K562 (cell line): Measurements from ENCODE around the gene DIP2A.

ENCODE experiments used
- BHLHE40 ChIP-seq: IDR thresholded peaks from 2 replicates; pipeline ENCODE4 v1.6.1; 2011; ENCODE audit warnings: low read length, improper control_type of control experiment
- CTCF ChIP-seq, 3 experiments: IDR thresholded peaks in 2 of 3; conservative IDR thresholded peaks in 1 of 3; 2 replicates each; pipeline ENCODE4 v1.5.1; 2011 to 2012; ENCODE audit warnings: low read length in 3 of 3, mild to moderate bottlenecking in 3 of 3, control low read depth in 2 of 3, improper control_type of control experiment in 1 of 3, inconsistent platforms in 1 of 3, low read depth in 1 of 3, mixed read lengths in 1 of 3, moderate library complexity in 1 of 3; ENCODE audit not compliant: insufficient read depth in 2 of 3
- PKNOX1 ChIP-seq: fragments of 450-650 bp; IDR thresholded peaks from 2 replicates; pipeline ENCODE4 v1.6.1; 2016
- POLR2AphosphoS5 ChIP-seq: IDR thresholded peaks from 2 replicates; pipeline ENCODE4 v1.6.1; 2011; ENCODE audit warnings: mild to moderate bottlenecking, low read depth, low read length, moderate library complexity; ENCODE audit not compliant: control insufficient read depth, insufficient read depth
- REST ChIP-seq, 2 experiments: fragments of 450-650 bp; formaldehyde crosslinking in 1 of 2; IDR thresholded peaks; 2 replicates each; pipeline versions ENCODE4 v1.4.0 to v1.6.1; 2014 to 2020; ENCODE audit warnings: mild to moderate bottlenecking in 2 of 2, borderline replicate concordance in 1 of 2, low read depth in 1 of 2
- SIN3A ChIP-seq, 2 experiments: fragments of 150-350 bp in 1 of 2; IDR thresholded peaks; 2 replicates each; pipeline ENCODE4 v1.6.1; 2011 to 2016; ENCODE audit warnings: borderline replicate concordance in 2 of 2, low read depth in 2 of 2, low read length in 2 of 2, mild to moderate bottlenecking in 2 of 2, moderate library complexity in 2 of 2; ENCODE audit not compliant: control insufficient read depth in 1 of 2
- SIRT6 ChIP-seq: IDR thresholded peaks from one replicate; pipeline ENCODE4 v1.6.1; 2012; ENCODE audit warnings: low read depth, mild to moderate bottlenecking, control low read depth, inconsistent platforms, low read length, moderate library complexity
- SMARCB1 ChIP-seq: IDR thresholded peaks from 2 replicates; pipeline ENCODE4 v1.6.1; 2011; ENCODE audit warnings: improper control_type of control experiment, low read depth; ENCODE audit not compliant: insufficient read length
- ZBTB1 ChIP-seq: sonication (generic); formaldehyde crosslinking; IDR thresholded peaks from 2 replicates; pipeline ENCODE4 v1.8.1; 2023; ENCODE audit warnings: missing genetic modification reagents, low read depth, mild to moderate bottlenecking, borderline replicate concordance
- ZFP1 ChIP-seq: fragments of 450-650 bp; formaldehyde crosslinking; IDR thresholded peaks from 2 replicates; pipeline ENCODE4 v1.4.0; 2020; ENCODE audit warnings: mild to moderate bottlenecking, mixed read lengths
- ZKSCAN8 ChIP-seq: fragments of 200-800 bp; sonication (Bioruptor generic); IDR thresholded peaks from 2 replicates; pipeline ENCODE4 v1.6.1; 2016; ENCODE audit warnings: missing genetic modification characterization, missing compliant biosample characterization
- ZNF274 ChIP-seq: IDR thresholded peaks from 2 replicates; pipeline ENCODE4 v1.6.1; 2011; ENCODE audit warnings: low read depth, mild to moderate bottlenecking, low read length, moderate library complexity, borderline replicate concordance
- TF ChIP-seq, protein P1 (sequence below), 2 experiments: fragments of 450-650 bp in 1 of 2; IDR thresholded peaks; 2 replicates each; pipeline ENCODE4 v1.6.1; 2011 to 2017; ENCODE audit warnings: low read depth in 2 of 2, antibody characterized with exemption in 1 of 2, borderline replicate concordance in 1 of 2, low read length in 1 of 2, mild to moderate bottlenecking in 1 of 2, mixed read lengths in 1 of 2; ENCODE audit not compliant: control insufficient read depth in 1 of 2
- TF ChIP-seq, protein P2 (sequence below): sonication (generic); formaldehyde crosslinking; IDR thresholded peaks from 2 replicates; pipeline ENCODE4 v1.8.1; 2022; ENCODE audit warnings: missing genetic modification reagents

DNA sequence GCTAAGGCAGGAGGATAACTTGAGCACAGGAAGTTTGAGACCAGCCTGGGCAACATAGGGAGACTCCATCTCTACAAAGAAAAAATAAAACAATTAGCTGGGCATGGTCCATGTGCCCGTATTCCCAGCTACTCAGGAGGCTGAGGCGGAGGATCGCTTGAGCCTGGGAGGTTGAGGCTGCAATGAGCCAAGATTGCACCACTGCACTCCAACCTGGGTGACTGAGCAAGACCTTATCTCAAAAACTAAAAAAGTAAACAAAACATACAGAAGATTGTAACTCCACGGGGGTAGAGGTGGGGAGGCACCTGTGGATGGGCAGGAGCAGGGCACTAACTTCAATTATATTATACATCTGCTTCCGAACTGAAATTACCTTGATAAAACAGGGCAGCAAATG, 141.6 kb downstream of the DIP2A start:
- no peak for TF ChIP-seq REST (IDR thresholded peaks at IDR 0.05; ENCODE audit: borderline replicate concordance)
- TF ChIP-seq REST (CRISPR knock-in tag; IDR thresholded peaks at IDR 0.05; ENCODE audit: low read depth) = no peak
- TF ChIP-seq SMARCB1 = no peak
- TF ChIP-seq ZBTB1 (CRISPR knock-in tag) = no peak
- TF ChIP-seq CTCF (IDR thresholded peaks at IDR 0.05 in 2 of 3, conservative IDR thresholded peaks at IDR 0.05 in 1 of 3; ENCODE audit: insufficient read depth in 2 of 3, low read depth in 1 of 3, low read length in 3 of 3) = no peak
- TF ChIP-seq, protein P1, sequence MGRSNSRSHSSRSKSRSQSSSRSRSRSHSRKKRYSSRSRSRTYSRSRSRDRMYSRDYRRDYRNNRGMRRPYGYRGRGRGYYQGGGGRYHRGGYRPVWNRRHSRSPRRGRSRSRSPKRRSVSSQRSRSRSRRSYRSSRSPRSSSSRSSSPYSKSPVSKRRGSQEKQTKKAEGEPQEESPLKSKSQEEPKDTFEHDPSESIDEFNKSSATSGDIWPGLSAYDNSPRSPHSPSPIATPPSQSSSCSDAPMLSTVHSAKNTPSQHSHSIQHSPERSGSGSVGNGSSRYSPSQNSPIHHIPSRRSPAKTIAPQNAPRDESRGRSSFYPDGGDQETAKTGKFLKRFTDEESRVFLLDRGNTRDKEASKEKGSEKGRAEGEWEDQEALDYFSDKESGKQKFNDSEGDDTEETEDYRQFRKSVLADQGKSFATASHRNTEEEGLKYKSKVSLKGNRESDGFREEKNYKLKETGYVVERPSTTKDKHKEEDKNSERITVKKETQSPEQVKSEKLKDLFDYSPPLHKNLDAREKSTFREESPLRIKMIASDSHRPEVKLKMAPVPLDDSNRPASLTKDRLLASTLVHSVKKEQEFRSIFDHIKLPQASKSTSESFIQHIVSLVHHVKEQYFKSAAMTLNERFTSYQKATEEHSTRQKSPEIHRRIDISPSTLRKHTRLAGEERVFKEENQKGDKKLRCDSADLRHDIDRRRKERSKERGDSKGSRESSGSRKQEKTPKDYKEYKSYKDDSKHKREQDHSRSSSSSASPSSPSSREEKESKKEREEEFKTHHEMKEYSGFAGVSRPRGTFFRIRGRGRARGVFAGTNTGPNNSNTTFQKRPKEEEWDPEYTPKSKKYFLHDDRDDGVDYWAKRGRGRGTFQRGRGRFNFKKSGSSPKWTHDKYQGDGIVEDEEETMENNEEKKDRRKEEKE (IDR thresholded peaks at IDR 0.05; ENCODE audit: borderline replicate concordance in 1 of 2, control insufficient read depth in 1 of 2, low read depth in 2 of 2, low read length in 1 of 2) = no peak
- no peak for TF ChIP-seq POLR2AphosphoS5
- TF ChIP-seq ZKSCAN8 (CRISPR knock-in tag) = no peak
- TF ChIP-seq ZNF274 = no peak
- no peak for TF ChIP-seq BHLHE40
- TF ChIP-seq PKNOX1 = no peak
- TF ChIP-seq, protein P2, sequence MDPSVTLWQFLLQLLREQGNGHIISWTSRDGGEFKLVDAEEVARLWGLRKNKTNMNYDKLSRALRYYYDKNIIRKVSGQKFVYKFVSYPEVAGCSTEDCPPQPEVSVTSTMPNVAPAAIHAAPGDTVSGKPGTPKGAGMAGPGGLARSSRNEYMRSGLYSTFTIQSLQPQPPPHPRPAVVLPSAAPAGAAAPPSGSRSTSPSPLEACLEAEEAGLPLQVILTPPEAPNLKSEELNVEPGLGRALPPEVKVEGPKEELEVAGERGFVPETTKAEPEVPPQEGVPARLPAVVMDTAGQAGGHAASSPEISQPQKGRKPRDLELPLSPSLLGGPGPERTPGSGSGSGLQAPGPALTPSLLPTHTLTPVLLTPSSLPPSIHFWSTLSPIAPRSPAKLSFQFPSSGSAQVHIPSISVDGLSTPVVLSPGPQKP (CRISPR knock-in tag) = no peak
- no peak for TF ChIP-seq SIRT6
- no peak for TF ChIP-seq SIN3A (IDR thresholded peaks at IDR 0.05; ENCODE audit: borderline replicate concordance in 2 of 2, control insufficient read depth in 1 of 2, low read depth in 2 of 2, low read length in 2 of 2)
- TF ChIP-seq ZFP1 = no peak
